ENCODE data around the gene ABI1. TPM values are rescaled to one million over a fixed set of nuclear protein-coding genes. Genes with fewer than 3 reads are reported as not detected.

ABI1 gene
- total and polyA plus RNA-seq, 9 of the 15 experiments (the other 6 are each of a cell fraction or from before 2014, with no cell fraction given), result 22.1 to 52.3 (median 39.0) TPM

DNA sequence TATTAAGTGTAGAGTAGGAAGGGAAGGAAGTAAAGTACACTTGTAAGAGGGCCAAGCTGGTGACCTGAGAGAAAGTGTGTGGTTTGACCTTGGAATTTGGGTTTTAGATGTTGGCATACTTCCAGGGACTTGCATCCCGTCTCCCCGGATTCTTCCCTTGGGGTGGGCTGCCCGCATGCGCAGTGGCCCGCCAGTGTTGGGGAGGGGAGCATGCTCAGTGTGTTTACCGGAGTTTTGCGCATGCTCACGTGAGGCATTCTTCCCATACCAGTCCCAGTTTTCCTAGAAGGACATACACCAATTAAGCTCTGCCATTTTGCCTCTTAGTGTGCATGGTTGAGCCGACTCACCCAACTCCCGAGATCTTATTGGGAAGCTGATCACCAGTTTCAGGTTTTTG lies 153.8 kb downstream of the ABI1 start:
- no peaks in the 10 kb centered on the region for H3K27me3 ChIP-seq (ENCODE audit: control insufficient read depth in 2 of 2, insufficient read depth in 2 of 2, low read length in 2 of 2)
- no peak overlapping the region for H3K4me3 ChIP-seq
- in situ Hi-C loops (cut with MboI) (no loop called here), intact Hi-C loops (cut with micrococcal nuclease) (no loop called here)
- no peak overlapping the region for H3K4me2 ChIP-seq (ENCODE audit: insufficient read depth, low read length)
- ChIA-PET POLR2A (interaction anchor here (0.6 to 1.0 kb wide), 4 partner anchors 9 to 52 kb away, joined by 3 to 6 read pairs (median 4); no protein-coding TSS in a partner anchor), CTCF (ENCODE audit: low intra/inter-chr PET ratio) (no interaction called here)
- no peak overlapping the region for H3K9ac ChIP-seq (ENCODE audit: insufficient read depth in 1 of 2, low read depth in 2 of 2, low read length in 2 of 2)
- H3K4me1 ChIP-seq (replicated peaks in 1 of 2; ENCODE audit: control insufficient read depth in 2 of 2, insufficient read depth in 2 of 2, low read length in 2 of 2), result no peaks in the 10 kb centered on the region
- 78% methylated on average over 7 of the region's 10 CpGs for WGBS (ENCODE audit: insufficient coverage, low coverage, missing lambda C conversion rate)
- no peaks in the 10 kb centered on the region for H4K20me1 ChIP-seq (replicated peaks; ENCODE audit: control insufficient read depth, insufficient read depth, low read length)
- no peak overlapping the region for H3K27ac ChIP-seq (ENCODE audit: extremely low read depth, low read depth, low read length)
- TF ChIP-seq NFIX (CRISPR knock-in tag; IDR thresholded peaks at IDR 0.05; ENCODE audit: low read depth), result no peak
- TF ChIP-seq RB1 (IDR thresholded peaks at IDR 0.05; ENCODE audit: low read depth), result no peak
- TF ChIP-seq NBN (IDR thresholded peaks at IDR 0.05; ENCODE audit: low read depth), result no peak
- TF ChIP-seq KAT7 (CRISPR knock-in tag; IDR thresholded peaks at IDR 0.05; ENCODE audit: borderline replicate concordance), result no peak
- TF ChIP-seq SRSF3 (IDR thresholded peaks at IDR 0.05; ENCODE audit: insufficient read depth, low read length), result no peak
- no peak for TF ChIP-seq DPF2 (IDR thresholded peaks at IDR 0.05)
- TF ChIP-seq HNRNPK (IDR thresholded peaks at IDR 0.05; ENCODE audit: low read depth, low read length, poor library complexity, severe bottlenecking), result no peak
- no peak for TF ChIP-seq HMGN3 (IDR thresholded peaks at IDR 0.05; ENCODE audit: borderline replicate concordance, extremely low read depth, insufficient read length, low read depth, low read length)
- no peak for TF ChIP-seq ZNF778 (CRISPR knock-in tag; IDR thresholded peaks at IDR 0.05)
- no peak for TF ChIP-seq SMARCB1 (IDR thresholded peaks at IDR 0.05; ENCODE audit: insufficient read length, low read depth)
- DNase-seq (ENCODE audit: extremely low read depth in 1 of 4, low spot score in 3 of 4) (no peak), ATAC-seq (no peak), FAIRE-seq (no peak)
- no peak overlapping the region for H2AFZ ChIP-seq (ENCODE audit: low read depth, low read length)
- no peaks in the 10 kb centered on the region for H3K9me3 ChIP-seq (replicated peaks; ENCODE audit: control insufficient read depth, insufficient read depth, low read depth, low read length)
- H3K36me3 ChIP-seq (ENCODE audit: control insufficient read depth, insufficient read depth, low read length), result peaks cover 73% of the 10 kb centered on the region
- BruUV-seq (replicated peaks), result no TSS peak
- H3K79me2 ChIP-seq (ENCODE audit: control insufficient read depth, insufficient read depth, low read length), result peaks cover 16% of the 10 kb centered on the region
- no peaks in the 10 kb centered on the region for H3K9me1 ChIP-seq (ENCODE audit: control insufficient read depth, insufficient read depth, low read length)
